OCI-LY7 (cell line): ENCODE measurements around the gene TAF3.

Experiments
- EZH2phosphoT487 ChIP-seq: fragments of 200-600 bp; sonication (generic); IDR thresholded peaks from 2 replicates; pipeline ENCODE4 v1.6.1; 2018; ENCODE audit warnings: low read depth, borderline replicate concordance, mild to moderate bottlenecking, mixed run types, antibody characterized with exemption, low read length, moderate library complexity, mixed read lengths
- TF ChIP-seq, protein P1 (sequence below): fragments of 200-600 bp; sonication (generic); conservative IDR thresholded peaks from 2 replicates; pipeline ENCODE4 v1.5.1; 2014; ENCODE audit warnings: mild to moderate bottlenecking, antibody characterized with exemption, low read length, moderate library complexity, mixed read lengths

DNA sequence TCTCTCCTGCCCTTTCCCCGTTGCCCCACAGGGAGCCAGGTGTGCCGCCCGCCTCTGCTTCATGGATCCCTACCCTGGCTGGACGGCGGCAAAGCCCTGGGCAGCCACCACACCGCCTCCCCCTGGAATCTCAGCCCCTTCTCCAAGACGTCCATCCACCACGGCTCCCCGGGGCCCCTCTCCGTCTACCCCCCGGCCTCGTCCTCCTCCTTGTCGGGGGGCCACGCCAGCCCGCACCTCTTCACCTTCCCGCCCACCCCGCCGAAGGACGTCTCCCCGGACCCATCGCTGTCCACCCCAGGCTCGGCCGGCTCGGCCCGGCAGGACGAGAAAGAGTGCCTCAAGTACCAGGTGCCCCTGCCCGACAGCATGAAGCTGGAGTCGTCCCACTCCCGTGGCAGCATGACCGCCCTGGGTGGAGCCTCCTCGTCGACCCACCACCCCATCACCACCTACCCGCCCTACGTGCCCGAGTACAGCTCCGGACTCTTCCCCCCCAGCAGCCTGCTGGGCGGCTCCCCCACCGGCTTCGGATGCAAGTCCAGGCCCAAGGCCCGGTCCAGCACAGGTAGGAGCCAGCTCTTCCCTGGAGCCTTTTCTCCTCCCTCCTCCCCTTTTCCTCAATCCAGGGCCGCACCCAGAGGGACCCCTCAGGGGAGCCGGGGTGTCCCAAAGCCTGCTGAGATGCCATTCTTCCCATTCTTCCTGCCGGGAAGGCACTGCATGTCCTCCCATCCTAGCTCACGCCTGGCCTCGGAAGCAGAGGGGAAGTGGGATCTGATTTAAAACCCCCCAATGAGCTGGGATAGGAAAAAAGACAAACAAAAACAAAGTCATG lies 240.2 kb downstream of the TAF3 start:
- TF ChIP-seq, protein P1, sequence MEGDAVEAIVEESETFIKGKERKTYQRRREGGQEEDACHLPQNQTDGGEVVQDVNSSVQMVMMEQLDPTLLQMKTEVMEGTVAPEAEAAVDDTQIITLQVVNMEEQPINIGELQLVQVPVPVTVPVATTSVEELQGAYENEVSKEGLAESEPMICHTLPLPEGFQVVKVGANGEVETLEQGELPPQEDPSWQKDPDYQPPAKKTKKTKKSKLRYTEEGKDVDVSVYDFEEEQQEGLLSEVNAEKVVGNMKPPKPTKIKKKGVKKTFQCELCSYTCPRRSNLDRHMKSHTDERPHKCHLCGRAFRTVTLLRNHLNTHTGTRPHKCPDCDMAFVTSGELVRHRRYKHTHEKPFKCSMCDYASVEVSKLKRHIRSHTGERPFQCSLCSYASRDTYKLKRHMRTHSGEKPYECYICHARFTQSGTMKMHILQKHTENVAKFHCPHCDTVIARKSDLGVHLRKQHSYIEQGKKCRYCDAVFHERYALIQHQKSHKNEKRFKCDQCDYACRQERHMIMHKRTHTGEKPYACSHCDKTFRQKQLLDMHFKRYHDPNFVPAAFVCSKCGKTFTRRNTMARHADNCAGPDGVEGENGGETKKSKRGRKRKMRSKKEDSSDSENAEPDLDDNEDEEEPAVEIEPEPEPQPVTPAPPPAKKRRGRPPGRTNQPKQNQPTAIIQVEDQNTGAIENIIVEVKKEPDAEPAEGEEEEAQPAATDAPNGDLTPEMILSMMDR, result no peak
- TF ChIP-seq EZH2phosphoT487, result no peak
